ENCODE data around the gene PTGDR. TPM values are rescaled to one million over a fixed set of nuclear protein-coding genes. Genes with fewer than 3 reads are reported as not detected.

The PTGDR gene
- total and polyA plus RNA-seq, 2 experiments from 2014 or later = 0.06 TPM; not detected in 1

GRCh38 chr14:52318826-52319645 lies 51.5 kb downstream of the PTGDR start:
- Mint-ChIP-seq H3K9me3 (peaks cover 33% of the 10 kb centered on the region), H3K4me1 (peaks cover 16% of the 10 kb centered on the region), H3K4me3 (no peak overlapping the region), H3K27ac (no peak overlapping the region), H3K36me3 (ENCODE audit: low read depth) (peaks cover 22% of the 10 kb centered on the region), H3K27me3 (ENCODE audit: insufficient read depth, low read depth, poor library complexity) (peaks cover 30% of the 10 kb centered on the region)
- no peak overlapping the region for H3K27ac ChIP-seq (ENCODE audit: low read depth)
- no peak for DNase-seq (ENCODE audit: low spot score)
- H2AFZ ChIP-seq = no peak overlapping the region
- no peaks in the 10 kb centered on the region; the same call in 1 of the 2 replicates for H4K20me1 ChIP-seq (replicated peaks; ENCODE audit: insufficient read depth)
- H3K4me2 ChIP-seq = no peak overlapping the region
- H3F3A ChIP-seq (replicated peaks; ENCODE audit: low read depth) = no peaks in the 10 kb centered on the region
- no peak for ATAC-seq
- peaks cover 3% of the 10 kb centered on the region; the same call in 1 of the 2 replicates for H3K36me3 ChIP-seq (ENCODE audit: insufficient read depth)
- no peak for TF ChIP-seq ZNF114 (CRISPR knock-in tag; IDR thresholded peaks at IDR 0.05)
- TF ChIP-seq POLR2AphosphoS5 (IDR thresholded peaks at IDR 0.05; ENCODE audit: low read depth) = no peak
- no peak for TF ChIP-seq ZNF331 (CRISPR knock-in tag; IDR thresholded peaks at IDR 0.05; ENCODE audit: low read depth)
- no peak for TF ChIP-seq JUNB (IDR thresholded peaks at IDR 0.05; ENCODE audit: unreplicated experiment)
- TF ChIP-seq CREB1 (CRISPR knock-in tag; IDR thresholded peaks at IDR 0.05; ENCODE audit: low read depth) = no peak
- no peak for TF ChIP-seq CTCF (conservative IDR thresholded peaks at IDR 0.05; ENCODE audit: low read depth in 2 of 2)
- TF ChIP-seq STAT1 (IDR thresholded peaks at IDR 0.05; ENCODE audit: unreplicated experiment) = no peak
- TF ChIP-seq ETS1 (IDR thresholded peaks at IDR 0.05) = no peak
- no peak for TF ChIP-seq REST (IDR thresholded peaks at IDR 0.05; ENCODE audit: unreplicated experiment)
- TF ChIP-seq EZH2phosphoT487 (IDR thresholded peaks at IDR 0.05; ENCODE audit: unreplicated experiment) = no peak
- TF ChIP-seq EZH2 (IDR thresholded peaks at IDR 0.05; ENCODE audit: low read depth, unreplicated experiment) = no peak
- no peak for TF ChIP-seq NANOG (IDR thresholded peaks at IDR 0.05; ENCODE audit: borderline replicate concordance)
- TF ChIP-seq ZNF462 (CRISPR knock-in tag; IDR thresholded peaks at IDR 0.05) = no peak
- no peak overlapping the region for H3K4me3 ChIP-seq
- H3K27me3 ChIP-seq (ENCODE audit: insufficient read depth) = peaks cover 40% of the 10 kb centered on the region
- H3K9me2 ChIP-seq (ENCODE audit: insufficient read depth) = peaks cover 7% of the 10 kb centered on the region; the same call in 1 of the 2 replicates
- H3K4me1 ChIP-seq (ENCODE audit: insufficient read depth) = peaks cover 19% of the 10 kb centered on the region
- H3K79me2 ChIP-seq (replicated peaks; ENCODE audit: insufficient read depth) = no peaks in the 10 kb centered on the region

Data from GM23338 (cell line).